Upper lobe of left lung (tissue), 4 donors: Measurements from ENCODE around the gene LYRM4.

Source experiments
- EP300 ChIP-seq, 4 donors: sonication (generic); formaldehyde crosslinking; IDR thresholded peaks; one replicate each; pipeline ENCODE4 v1.5.1; 2017; ENCODE audit warnings: antibody characterized with exemption in 4 of 4, control low read depth in 2 of 4
- POLR2A ChIP-seq, 4 donors: fragments of 450-650 bp; IDR thresholded peaks; one replicate each; pipeline ENCODE4 v1.5.1; 2016 to 2017; ENCODE audit warnings: antibody characterized with exemption in 4 of 4, mild to moderate bottlenecking in 2 of 4
- POLR2AphosphoS5 ChIP-seq, 2 donors: sonication (generic); formaldehyde crosslinking; IDR thresholded peaks; one replicate each; pipeline ENCODE4 v1.5.1; 2017; ENCODE audit warnings: antibody characterized with exemption in 2 of 2
- TF ChIP-seq, protein P1 (sequence below), 6 experiments: fragments of 450-650 bp in 4 of 6; fragments of 200-600 bp in 2 of 6; sonication (generic) in 2 of 6; IDR thresholded peaks; one replicate each; pipeline ENCODE4 v1.5.1; 2016 to 2019; ENCODE audit warnings: antibody characterized with exemption in 6 of 6

DNA sequence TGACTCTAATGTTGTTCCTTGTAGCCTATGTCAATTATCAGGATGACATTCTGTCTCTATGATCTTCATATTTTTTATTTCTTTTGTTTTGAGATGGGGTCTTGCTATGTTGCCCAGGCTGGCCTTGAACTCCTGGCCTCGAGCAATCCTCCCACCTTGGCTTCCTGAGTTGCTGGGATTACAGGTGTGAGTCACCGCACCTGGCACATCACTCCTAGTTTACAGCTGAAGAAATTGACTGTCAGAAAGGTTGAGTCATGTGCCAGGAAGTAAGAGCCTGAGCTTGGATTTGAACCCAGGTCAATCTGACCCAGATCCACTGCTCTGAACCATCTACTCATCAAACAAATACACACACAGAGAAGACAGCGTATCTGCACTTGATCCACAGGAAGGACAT is 161.2 kb downstream of the LYRM4 start:
- TF ChIP-seq, protein P1, sequence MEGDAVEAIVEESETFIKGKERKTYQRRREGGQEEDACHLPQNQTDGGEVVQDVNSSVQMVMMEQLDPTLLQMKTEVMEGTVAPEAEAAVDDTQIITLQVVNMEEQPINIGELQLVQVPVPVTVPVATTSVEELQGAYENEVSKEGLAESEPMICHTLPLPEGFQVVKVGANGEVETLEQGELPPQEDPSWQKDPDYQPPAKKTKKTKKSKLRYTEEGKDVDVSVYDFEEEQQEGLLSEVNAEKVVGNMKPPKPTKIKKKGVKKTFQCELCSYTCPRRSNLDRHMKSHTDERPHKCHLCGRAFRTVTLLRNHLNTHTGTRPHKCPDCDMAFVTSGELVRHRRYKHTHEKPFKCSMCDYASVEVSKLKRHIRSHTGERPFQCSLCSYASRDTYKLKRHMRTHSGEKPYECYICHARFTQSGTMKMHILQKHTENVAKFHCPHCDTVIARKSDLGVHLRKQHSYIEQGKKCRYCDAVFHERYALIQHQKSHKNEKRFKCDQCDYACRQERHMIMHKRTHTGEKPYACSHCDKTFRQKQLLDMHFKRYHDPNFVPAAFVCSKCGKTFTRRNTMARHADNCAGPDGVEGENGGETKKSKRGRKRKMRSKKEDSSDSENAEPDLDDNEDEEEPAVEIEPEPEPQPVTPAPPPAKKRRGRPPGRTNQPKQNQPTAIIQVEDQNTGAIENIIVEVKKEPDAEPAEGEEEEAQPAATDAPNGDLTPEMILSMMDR (IDR thresholded peaks at IDR 0.05) = no peak
- TF ChIP-seq POLR2A (IDR thresholded peaks at IDR 0.05) = no peak
- TF ChIP-seq POLR2AphosphoS5 (IDR thresholded peaks at IDR 0.05) = no peak
- no peak for TF ChIP-seq EP300 (IDR thresholded peaks at IDR 0.05)
